ENCODE measurements around the gene CIAPIN1. TPM values are rescaled to one million over a fixed set of nuclear protein-coding genes. Genes with fewer than 3 reads are reported as not detected.

Gene CIAPIN1
- polyA plus RNA-seq, 1 of the 3 experiments (the other 2 are of a cell fraction), result 43.6 TPM

DNA sequence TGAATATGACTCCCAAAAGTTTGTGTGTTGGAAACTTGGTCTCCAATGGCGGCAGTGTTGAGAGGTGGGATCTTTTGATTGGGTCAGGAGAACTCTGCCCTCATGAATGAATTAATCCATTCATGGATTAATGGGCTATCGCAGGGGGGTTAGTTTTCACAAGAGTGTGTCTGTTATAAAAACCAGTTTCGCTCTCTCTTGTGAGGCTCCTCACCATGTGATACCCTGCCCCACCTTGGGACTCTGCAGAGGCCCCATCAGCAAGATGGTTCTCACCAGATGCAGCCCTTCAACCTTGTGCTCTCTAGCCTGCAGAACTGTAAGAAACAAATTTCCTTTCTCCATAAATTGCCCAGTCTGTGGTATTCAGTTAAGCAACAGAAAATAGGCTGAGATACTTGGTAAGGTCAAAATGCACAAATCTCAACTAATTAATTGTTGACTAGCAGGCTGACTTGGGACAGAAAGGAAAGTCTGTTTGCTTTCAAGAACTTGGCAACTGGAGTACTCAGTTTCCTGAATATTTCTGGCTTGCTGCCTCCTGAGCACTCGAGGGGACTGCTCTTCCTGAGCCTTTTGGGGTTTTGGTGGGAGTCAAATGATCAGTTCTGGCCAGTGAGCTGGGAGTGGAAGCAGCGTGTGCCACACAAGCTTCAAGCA, 56.4 kb downstream of the CIAPIN1 start:
- no peaks in the 10 kb centered on the region for H3K79me2 ChIP-seq (ENCODE audit: insufficient read depth)
- H4K20me1 ChIP-seq (ENCODE audit: insufficient read depth), result no peaks in the 10 kb centered on the region
- ChIA-PET POLR2A (no interaction called here), CTCF (interaction anchor here (1.3 to 1.8 kb wide), 2 partner anchors 9 to 26 kb away, joined by 5 to 6 read pairs; no protein-coding TSS in a partner anchor)
- no peak overlapping the region for H3K9ac ChIP-seq
- no peaks in the 10 kb centered on the region for H3K4me1 ChIP-seq (ENCODE audit: control insufficient read depth in 1 of 2, insufficient read depth in 2 of 2, low read depth in 1 of 2, low read length in 1 of 2)
- TF ChIP-seq TAF1 (IDR thresholded peaks at IDR 0.05; ENCODE audit: borderline replicate concordance, low read depth, low read length), result no peak
- no peak for TF ChIP-seq RXRA (IDR thresholded peaks at IDR 0.05; ENCODE audit: borderline replicate concordance, low read depth)
- TF ChIP-seq, protein P1, sequence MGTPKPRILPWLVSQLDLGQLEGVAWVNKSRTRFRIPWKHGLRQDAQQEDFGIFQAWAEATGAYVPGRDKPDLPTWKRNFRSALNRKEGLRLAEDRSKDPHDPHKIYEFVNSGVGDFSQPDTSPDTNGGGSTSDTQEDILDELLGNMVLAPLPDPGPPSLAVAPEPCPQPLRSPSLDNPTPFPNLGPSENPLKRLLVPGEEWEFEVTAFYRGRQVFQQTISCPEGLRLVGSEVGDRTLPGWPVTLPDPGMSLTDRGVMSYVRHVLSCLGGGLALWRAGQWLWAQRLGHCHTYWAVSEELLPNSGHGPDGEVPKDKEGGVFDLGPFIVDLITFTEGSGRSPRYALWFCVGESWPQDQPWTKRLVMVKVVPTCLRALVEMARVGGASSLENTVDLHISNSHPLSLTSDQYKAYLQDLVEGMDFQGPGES (IDR thresholded peaks at IDR 0.05; ENCODE audit: low read depth, low read length), result no peak
- no peak for TF ChIP-seq FOSL2 (IDR thresholded peaks at IDR 0.05; ENCODE audit: borderline replicate concordance, low read depth)
- TF ChIP-seq NRF1 (IDR thresholded peaks at IDR 0.05; ENCODE audit: low read depth, low read length), result no peak
- TF ChIP-seq SMC3 (IDR thresholded peaks at IDR 0.05; ENCODE audit: low read depth, low read length), result no peak
- TF ChIP-seq TCF12 (IDR thresholded peaks at IDR 0.05), result no peak
- no peak for TF ChIP-seq RCOR1 (IDR thresholded peaks at IDR 0.05; ENCODE audit: low read length)
- no peak for TF ChIP-seq FOXJ3 (CRISPR knock-in tag; IDR thresholded peaks at IDR 0.05)
- TF ChIP-seq SIN3A (IDR thresholded peaks at IDR 0.05; ENCODE audit: borderline replicate concordance, low read depth, low read length), result no peak
- TF ChIP-seq USF1 (IDR thresholded peaks at IDR 0.05; ENCODE audit: borderline replicate concordance, low read depth), result no peak
- no peak for TF ChIP-seq TEAD4 (IDR thresholded peaks at IDR 0.05; ENCODE audit: borderline replicate concordance, insufficient read depth)
- TF ChIP-seq GABPA (IDR thresholded peaks at IDR 0.05; ENCODE audit: low read depth), result no peak
- no peak for TF ChIP-seq USF2 (IDR thresholded peaks at IDR 0.05; ENCODE audit: borderline replicate concordance, low read depth, low read length)
- no peak for TF ChIP-seq MXI1 (IDR thresholded peaks at IDR 0.05; ENCODE audit: low read depth, low read length)
- WGBS (ENCODE audit: low lambda C conversion rate), result 75% methylated on average over 5 of the region's 5 CpGs
- DNase-seq, result no peak
- H3F3A ChIP-seq (replicated peaks; ENCODE audit: insufficient read depth), result no peaks in the 10 kb centered on the region
- no peaks in the 10 kb centered on the region for H3K9me2 ChIP-seq
- H3K27me3 ChIP-seq (ENCODE audit: insufficient read depth), result no peaks in the 10 kb centered on the region
- H3K36me3 ChIP-seq (replicated peaks in 1 of 2; ENCODE audit: control insufficient read depth in 1 of 2, insufficient read depth in 2 of 2, low read length in 1 of 2), result no peaks in the 10 kb centered on the region
- H3K27ac ChIP-seq (ENCODE audit: low read depth in 2 of 2, low read length in 1 of 2), result no peak overlapping the region
- no peak overlapping the region for H3K4me3 ChIP-seq (ENCODE audit: low read depth in 2 of 2, low read length in 1 of 2)
- no peak overlapping the region for H3K4me2 ChIP-seq
- H2AFZ ChIP-seq (ENCODE audit: low read depth), result no peak overlapping the region
- no peaks in the 10 kb centered on the region for H3K9me3 ChIP-seq

DNA sequence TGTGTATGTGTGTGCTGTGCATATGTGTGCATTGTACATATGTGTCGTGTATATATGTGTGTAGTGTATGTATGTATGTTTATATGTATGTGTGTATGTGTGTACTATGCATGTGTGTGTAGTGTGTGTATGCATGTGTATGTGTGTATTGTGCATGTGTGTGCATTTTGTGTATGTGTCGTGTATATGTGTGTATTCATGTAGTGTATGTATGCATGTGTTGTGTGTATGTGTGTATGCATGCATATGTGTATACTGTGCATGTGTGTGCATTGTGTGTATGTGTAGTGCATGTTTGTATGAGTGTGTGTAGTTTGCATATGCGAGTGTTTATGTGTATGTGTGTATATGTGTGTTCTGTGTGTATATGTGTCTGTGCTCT, 58.1 kb downstream of the CIAPIN1 start:
- no peak for TF ChIP-seq FOXM1 (IDR thresholded peaks at IDR 0.05; ENCODE audit: low read depth)
- TF ChIP-seq NFIC (IDR thresholded peaks at IDR 0.05; ENCODE audit: borderline replicate concordance), result no peak
- TF ChIP-seq RFX5 (IDR thresholded peaks at IDR 0.05; ENCODE audit: low read length), result no peak
- no peak for TF ChIP-seq FOXJ3 (CRISPR knock-in tag; IDR thresholded peaks at IDR 0.05)
- TF ChIP-seq ELF1 (IDR thresholded peaks at IDR 0.05), result no peak
- Histone ChIP-seq H3K9me2 (no peaks in the 10 kb centered on the region), H3K79me2 (ENCODE audit: insufficient read depth) (no peaks in the 10 kb centered on the region), H3K4me2 (no peak overlapping the region), H3K27me3 (ENCODE audit: insufficient read depth) (no peaks in the 10 kb centered on the region), H3K4me3 (ENCODE audit: low read depth in 2 of 2, low read length in 1 of 2) (no peak overlapping the region), H3K4me1 (ENCODE audit: control insufficient read depth in 1 of 2, insufficient read depth in 2 of 2, low read depth in 1 of 2, low read length in 1 of 2) (peaks cover 0 to 2% of the 10 kb centered on the region in 2 experiments; a peak in 2 of 4 replicates), H3K9me3 (no peaks in the 10 kb centered on the region), H2AFZ (ENCODE audit: low read depth) (no peak overlapping the region), H3K36me3 (replicated peaks in 1 of 2; ENCODE audit: control insufficient read depth in 1 of 2, insufficient read depth in 2 of 2, low read length in 1 of 2) (no peaks in the 10 kb centered on the region), H3K9ac (no peak overlapping the region), H3K27ac (ENCODE audit: low read depth in 2 of 2, low read length in 1 of 2) (no peak overlapping the region), H3F3A (replicated peaks; ENCODE audit: insufficient read depth) (no peaks in the 10 kb centered on the region), H4K20me1 (ENCODE audit: insufficient read depth) (no peaks in the 10 kb centered on the region)
- no peak for DNase-seq
- 74% methylated on average over 3 of the region's 3 CpGs for WGBS (ENCODE audit: low lambda C conversion rate)
- ChIA-PET POLR2A (no interaction called here), CTCF (no interaction called here)
